HG02642 (cell line): ENCODE results near the gene NDUFAF8.

ENCODE experiments used
- ATAC-seq: cut with Tn5 transposase; IDR thresholded peaks from one replicate; pipeline ENCODE4 v1.9.1; 2021; ENCODE audit warnings: mild to moderate bottlenecking; ENCODE audit not compliant: unreplicated experiment, poor library complexity

The NDUFAF8 gene

GRCh38 chr17:81237591-81238489 is 1.3 kb upstream of the NDUFAF8 start:
- no peak for ATAC-seq

- ATAC-seq: peak; percentile 3
Measured at GRCh38 chr17:81238490-81238814, 666 bp upstream of the NDUFAF8 start.

- ATAC-seq: no peak
Measured at GRCh38 chr17:81239714-81240555, 817 bp downstream of the NDUFAF8 start.

- ATAC-seq: no peak
Measured at GRCh38 chr17:81240761-81241160, 1.6 kb downstream of the NDUFAF8 start.

GRCh38 chr17:81241203-81241602 is 2.1 kb downstream of the NDUFAF8 start:
- ATAC-seq: no peak

GRCh38 chr17:81241648-81242420 is 2.7 kb downstream of the NDUFAF8 start:
- ATAC-seq: no peak

GRCh38 chr17:81242421-81243332 is 3.6 kb downstream of the NDUFAF8 start:
- ATAC-seq: no peak

- ATAC-seq: no peak
Measured at GRCh38 chr17:81243333-81243664, 4.2 kb downstream of the NDUFAF8 start.

- no peak for ATAC-seq
Measured at GRCh38 chr17:81244358-81245023, 5.4 kb downstream of the NDUFAF8 start.

- ATAC-seq: no peak
Measured at GRCh38 chr17:81245024-81245664, 6.0 kb downstream of the NDUFAF8 start.

- no peak for ATAC-seq
Measured at GRCh38 chr17:81245665-81246342, 6.7 kb downstream of the NDUFAF8 start.

- ATAC-seq: no peak
Measured at GRCh38 chr17:81246343-81246670, 7.2 kb downstream of the NDUFAF8 start.

- no peak for ATAC-seq
Measured at GRCh38 chr17:81246679-81247338, 7.7 kb downstream of the NDUFAF8 start.

GRCh38 chr17:81247339-81247990 is 8.3 kb downstream of the NDUFAF8 start:
- no peak for ATAC-seq

GRCh38 chr17:81248649-81249048 is 9.5 kb downstream of the NDUFAF8 start:
- no peak for ATAC-seq

GRCh38 chr17:81249223-81250040 is 10.3 kb downstream of the NDUFAF8 start:
- ATAC-seq: no peak
